H1 (cell line): ENCODE measurements around the gene MASP1. TPM values are rescaled to one million over a fixed set of nuclear protein-coding genes. Genes with fewer than 3 reads are reported as not detected.

Source experiments
- CTCF ChIA-PET: fragments of 300-600 bp; sonication (Branson Sonifier 250); formaldehyde crosslinking; loops from one replicate; lab custom pipeline; 2021; ENCODE audit not compliant: partially characterized antibody; lab: Charles Lee
- POLR2A ChIA-PET: fragments of 300-600 bp; sonication (Branson Sonifier 250); formaldehyde crosslinking; loops from one replicate; lab custom pipeline; 2021; ENCODE audit warnings: inconsistent platforms; ENCODE audit not compliant: partially characterized antibody; lab: Charles Lee
- DNase-seq, 2 experiments: peaks; one replicate each; pipeline versions ENCODE4 v3.0.0 to v3.0.0-alpha.2; 2010 to 2022; ENCODE audit warnings: low spot score in 2 of 2, low read depth in 1 of 2, mixed read lengths in 1 of 2
- FAIRE-seq: peaks from 2 replicates; lab custom pipeline; 2011; peaks lifted over from hg19 to GRCh38; lab: Jason Lieb, UNC
- H2AFZ ChIP-seq: 2 replicates; pipeline ENCODE4 v1.8.1; 2012; ENCODE audit warnings: low read length, inconsistent platforms
- H2AK5ac ChIP-seq: 2 replicates; pipeline ENCODE4 v1.6.1; 2013; ENCODE audit warnings: low read depth, low read length
- H2BK120ac ChIP-seq: replicated peaks from 2 replicates; pipeline ENCODE3; 2013; ENCODE audit warnings: low read depth, low read length, inconsistent platforms
- H2BK12ac ChIP-seq: 2 replicates; pipeline ENCODE4 v1.6.1; 2013; ENCODE audit warnings: low read depth, low read length
- H2BK15ac ChIP-seq: 2 replicates; pipeline ENCODE4 v1.6.1; 2013; ENCODE audit warnings: low read length
- H2BK20ac ChIP-seq: 2 replicates; pipeline ENCODE4 v1.6.1; 2013; ENCODE audit warnings: low read length
- H2BK5ac ChIP-seq: 2 replicates; pipeline ENCODE4 v1.6.1; 2013; ENCODE audit warnings: low read depth, low read length
- H3K14ac ChIP-seq: 2 replicates; pipeline ENCODE4 v1.6.1; 2013; ENCODE audit warnings: inconsistent platforms; ENCODE audit not compliant: insufficient read length
- H3K18ac ChIP-seq: 2 replicates; pipeline ENCODE4 v1.6.1; 2013; ENCODE audit warnings: low read length; ENCODE audit errors: extremely low read depth
- H3K23ac ChIP-seq: 2 replicates; pipeline ENCODE4 v1.6.1; 2013; ENCODE audit warnings: inconsistent platforms; ENCODE audit not compliant: insufficient read length
- H3K23me2 ChIP-seq: 2 replicates; pipeline ENCODE4 v1.6.1; 2013; ENCODE audit warnings: low read depth, low read length
- H3K27ac ChIP-seq: 2 replicates; pipeline ENCODE4 v1.6.1; 2011; ENCODE audit warnings: low read depth, low read length, inconsistent platforms
- H3K27me3 ChIP-seq, 4 experiments: replicated peaks in 1 of 4; 1 replicate in 1 of 4; 2 replicates in 3 of 4; pipeline versions ENCODE4 v1.6.1 to v1.8.1; 2011 to 2013; ENCODE audit warnings: low read length in 3 of 4, mild to moderate bottlenecking in 3 of 4, inconsistent platforms in 2 of 4, mixed read lengths in 2 of 4, moderate library complexity in 1 of 4; ENCODE audit not compliant: control insufficient read depth in 3 of 4, insufficient read depth in 3 of 4; ENCODE audit errors: extremely low read depth in 1 of 4
- H3K36me3 ChIP-seq, 4 experiments: 2 replicates each; pipeline versions ENCODE4 v1.6.1 to v1.8.1; 2011 to 2013; ENCODE audit warnings: mild to moderate bottlenecking in 4 of 4, low read length in 3 of 4, moderate library complexity in 2 of 4, control low read depth in 1 of 4, inconsistent platforms in 1 of 4; ENCODE audit not compliant: insufficient read depth in 4 of 4, control insufficient read depth in 2 of 4
- H3K4ac ChIP-seq: replicated peaks from 2 replicates; pipeline ENCODE3; 2013; ENCODE audit warnings: low read length, low read depth, mixed read lengths, inconsistent platforms; ENCODE audit not compliant: insufficient read length
- H3K4me1 ChIP-seq, 4 experiments: replicated peaks in 1 of 4; 1 replicate in 1 of 4; 2 replicates in 3 of 4; pipeline versions ENCODE4 v1.6.1 to v1.8.1; 2011 to 2013; ENCODE audit warnings: low read length in 3 of 4, inconsistent platforms in 2 of 4, mixed read lengths in 1 of 4; ENCODE audit not compliant: insufficient read depth in 4 of 4, control insufficient read depth in 3 of 4
- H3K4me2 ChIP-seq, 2 experiments: 2 replicates each; pipeline versions ENCODE4 v1.6.1 to v1.8.1; 2011 to 2013; ENCODE audit warnings: low read depth in 2 of 2, low read length in 2 of 2, control low read depth in 1 of 2, inconsistent platforms in 1 of 2, mild to moderate bottlenecking in 1 of 2; ENCODE audit not compliant: insufficient read depth in 1 of 2
- H3K4me3 ChIP-seq, 4 experiments: fragments of 200-600, 300-600 bp in 1 of 4; sonication (generic), shearing (Covaris generic), sonication (Bioruptor Twin) in 1 of 4; 2 replicates each; pipeline versions ENCODE4 v1.5.1 to v1.8.1; 2011 to 2016; ENCODE audit warnings: low read length in 4 of 4, low read depth in 3 of 4, control low read depth in 2 of 4, inconsistent platforms in 2 of 4, mild to moderate bottlenecking in 2 of 4, mixed read lengths in 1 of 4, moderate library complexity in 1 of 4; ENCODE audit not compliant: insufficient read depth in 2 of 4; ENCODE audit errors: extremely low read depth in 1 of 4
- H3K56ac ChIP-seq: replicated peaks from 2 replicates; pipeline ENCODE3; 2013; ENCODE audit warnings: low read depth, mild to moderate bottlenecking, mixed read lengths, low read length, inconsistent platforms; ENCODE audit not compliant: insufficient read length
- H3K79me1 ChIP-seq: 2 replicates; pipeline ENCODE4 v1.6.1; 2013; ENCODE audit warnings: low read depth, low read length, control low read depth
- H3K79me2 ChIP-seq, 2 experiments: 2 replicates each; pipeline versions ENCODE4 v1.6.1 to v1.8.1; 2012 to 2013; ENCODE audit warnings: low read length in 2 of 2, mild to moderate bottlenecking in 2 of 2, inconsistent platforms in 1 of 2; ENCODE audit not compliant: insufficient read depth in 2 of 2, control insufficient read depth in 1 of 2
- H3K9ac ChIP-seq, 4 experiments: replicated peaks in 1 of 4; 1 replicate in 1 of 4; 2 replicates in 3 of 4; pipeline versions ENCODE4 v1.6.1 to v1.8.1; 2011 to 2013; ENCODE audit warnings: low read depth in 3 of 4, low read length in 3 of 4, control low read depth in 2 of 4, mild to moderate bottlenecking in 2 of 4, moderate library complexity in 2 of 4, inconsistent platforms in 1 of 4; ENCODE audit errors: extremely low read depth in 1 of 4
- H3K9me3 ChIP-seq, 2 experiments: 2 replicates each; pipeline versions ENCODE4 v1.6.1 to v1.8.1; 2012 to 2013; ENCODE audit warnings: mild to moderate bottlenecking in 2 of 2, moderate library complexity in 2 of 2, control low read depth in 1 of 2, inconsistent platforms in 1 of 2, low read depth in 1 of 2, low read length in 1 of 2, mixed read lengths in 1 of 2; ENCODE audit not compliant: insufficient read depth in 2 of 2
- H4K20me1 ChIP-seq, 2 experiments: replicated peaks in 1 of 2; 2 replicates each; pipeline versions ENCODE3 to v1.8.1; 2011 to 2013; ENCODE audit warnings: inconsistent platforms in 2 of 2, low read length in 2 of 2, mild to moderate bottlenecking in 1 of 2; ENCODE audit not compliant: insufficient read depth in 2 of 2, control insufficient read depth in 1 of 2
- H4K5ac ChIP-seq: 2 replicates; pipeline ENCODE4 v1.6.1; 2013; ENCODE audit warnings: low read length, low read depth, mixed read lengths, inconsistent platforms; ENCODE audit not compliant: insufficient read length
- H4K8ac ChIP-seq: 2 replicates; pipeline ENCODE4 v1.8.0; 2013; ENCODE audit warnings: mild to moderate bottlenecking, moderate library complexity, low read length, inconsistent platforms; ENCODE audit not compliant: insufficient read depth; ENCODE audit errors: extremely low read depth
- H4K91ac ChIP-seq: replicated peaks from 2 replicates; pipeline ENCODE3; 2013; ENCODE audit warnings: low read length, mixed read lengths, inconsistent platforms; ENCODE audit not compliant: insufficient read length
- TCF12 ChIP-seq: IDR thresholded peaks from 2 replicates; pipeline ENCODE4 v1.6.1; 2011; ENCODE audit warnings: low read depth, mild to moderate bottlenecking, low read length
- WGBS, 2 experiments: shearing (Covaris generic) in 1 of 2; methylation state at CpG; one replicate each; pipeline versions ENCODE4 v1.1.6 to v1.1.7; 2013 to 2015; ENCODE audit warnings: low lambda C conversion rate in 2 of 2, mixed read lengths in 2 of 2, inconsistent platforms in 1 of 2, low coverage in 1 of 2, missing lambda C conversion rate in 1 of 2; ENCODE audit not compliant: insufficient replicate concordance in 2 of 2, insufficient coverage in 1 of 2, insufficient read length in 1 of 2; ENCODE audit errors: extremely low coverage in 1 of 2, missing lambda C conversion rate in 1 of 2; 5-methylcytosine and 5-hydroxymethylcytosine counted together
- polyA plus RNA-seq, 7 experiments: library from polyadenylated mRNA; depleted of rRNA in 3 of 7; stranded (reverse) in 5 of 7; unstranded in 2 of 7; fragments of >200 nt in 5 of 7; fragments of 200-250 nt in 2 of 7; gene quantifications; 1 replicate in 5 of 7; 2 replicates in 1 of 7; 4 replicates in 1 of 7; pipeline versions ENCODE4 v1.2.1 to v1.2.3, GENCODE V29; 2011 to 2013; ENCODE audit warnings: missing spikeins in 2 of 7, mixed read lengths in 2 of 7
- total RNA-seq: library from RNA; stranded (reverse); fragmentation: NEBNext Ultra II Directional; extraction: Animal tissue kit (Norgen Biotek cat#: 25700); gene quantifications from 2 replicates; pipeline ENCODE4 v1.2.1, GENCODE V29; 2021

Gene MASP1
- total and polyA plus RNA-seq, 2 of the 8 experiments (the other 6 are each of a cell fraction or from before 2014, with no cell fraction given): 2.7 to 3.5 TPM

DNA sequence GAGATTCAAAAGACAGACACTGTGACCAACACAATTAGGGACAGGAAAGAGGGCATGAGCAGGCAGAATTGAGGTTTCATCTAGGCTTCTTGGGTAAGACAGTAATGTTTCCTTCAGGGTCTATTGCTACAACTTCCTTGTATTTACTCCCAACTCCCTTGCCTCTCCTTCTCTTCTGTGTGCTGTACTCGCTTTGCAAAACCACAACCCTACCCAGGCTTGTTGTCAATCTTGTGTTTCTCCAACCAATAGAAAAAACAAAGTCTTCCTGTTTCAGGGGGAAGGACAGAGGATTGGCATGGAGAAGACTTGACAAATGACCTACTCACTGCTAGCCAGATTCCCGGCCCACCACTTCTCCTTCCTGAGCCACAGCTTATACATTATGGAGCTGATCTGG is 36.3 kb upstream of the MASP1 start:
- no peaks in the 10 kb centered on the region for H3K79me2 ChIP-seq
- DNase-seq (no peak), FAIRE-seq (no peak)
- H4K8ac ChIP-seq: no peak overlapping the region
- H3K4me2 ChIP-seq: no peak overlapping the region
- peak overlapping the region; percentile 52; the same call in 1 of the 2 replicates for H2AFZ ChIP-seq
- no peak overlapping the region for H4K5ac ChIP-seq
- CTCF ChIA-PET: interaction anchor here (0.6 to 24.1 kb wide), 8 partner anchors 8 to 392 kb away, joined by 3 to 947 read pairs (median 3); partner anchors contain the start of gene SST
- H3K9ac ChIP-seq: no peak overlapping the region
- no peak overlapping the region for H2BK5ac ChIP-seq
- H3K18ac ChIP-seq: no peak overlapping the region
- no peak overlapping the region for H3K4me3 ChIP-seq
- no peak overlapping the region for H2BK15ac ChIP-seq
- H3K79me1 ChIP-seq: no peaks in the 10 kb centered on the region
- H3K4me1 ChIP-seq: no peaks in the 10 kb centered on the region; a peak in 1 of 7 replicates
- H4K20me1 ChIP-seq: no peaks in the 10 kb centered on the region
- H3K23ac ChIP-seq: no peak overlapping the region
- TF ChIP-seq TCF12: no peak
- no peak overlapping the region for H3K4ac ChIP-seq
- H2BK20ac ChIP-seq: no peak overlapping the region
- no peak overlapping the region for H3K27ac ChIP-seq
- H3K9me3 ChIP-seq: 0 out of 4 replicates have a peak, but pooled peaks cover 0 to 2% of the 10 kb centered on the region in 2 experiments
- H2AK5ac ChIP-seq: no peak overlapping the region
- no peak overlapping the region for H3K56ac ChIP-seq
- no peak overlapping the region for H2BK12ac ChIP-seq
- H2BK120ac ChIP-seq: no peak overlapping the region
- H3K23me2 ChIP-seq: no peaks in the 10 kb centered on the region
- H3K14ac ChIP-seq: no peak overlapping the region
- no peaks in the 10 kb centered on the region for H3K36me3 ChIP-seq
- no peaks in the 10 kb centered on the region for H3K27me3 ChIP-seq
- no peak overlapping the region for H4K91ac ChIP-seq
- WGBS, 2 experiments: 81% methylated on average over 2 of the region's 2 CpGs; no CpG with 5 or more reads in 1 of the 2 experiments
- POLR2A ChIA-PET: interaction anchor here (0.7 kb wide), 1 partner anchor 14 kb away, joined by 3 read pairs; no protein-coding TSS in a partner anchor
